ENCODE results near the gene CHD8.
"Not testable (repeated sequence)": the region's sequence is repeated elsewhere in the genome, so short reads cannot be mapped to it uniquely, and the experiment has no call there.

CHD8 gene

GRCh38 chr14:21455912-21456667 lies at the start of gene CHD8:
TSS of gene CHD8 (minus strand) at chr14:21456123. CDS start at chr14:21431643, 24,480 bp downstream.
- DNase-seq (ENCODE audit: low spot score) = peak; percentile 100

GRCh38 chr14:21505012-21505553 lies 49.2 kb upstream of the CHD8 start:
- DNase-seq (ENCODE audit: low spot score) = no peak

GRCh38 chr14:21503376-21503775 lies 47.5 kb upstream of the CHD8 start:
- no peak for DNase-seq (ENCODE audit: low spot score)

GRCh38 chr14:21501568-21501967 lies 45.6 kb upstream of the CHD8 start:
- DNase-seq (ENCODE audit: low spot score) = no peak

GRCh38 chr14:21498540-21499526 lies 42.9 kb upstream of the CHD8 start:
- DNase-seq (ENCODE audit: low spot score) = peak; percentile 56

- DNase-seq (ENCODE audit: low spot score) = no peak
These were observed 40.5 kb upstream of the CHD8 start for GRCh38 chr14:21496453-21496852.

GRCh38 chr14:21494902-21495762 lies 39.2 kb upstream of the CHD8 start:
- no peak for DNase-seq (ENCODE audit: low spot score)

- no peak for DNase-seq (ENCODE audit: low spot score)
These were observed 30.7 kb upstream of the CHD8 start for GRCh38 chr14:21486640-21487087.

- peak; percentile 100 for DNase-seq (ENCODE audit: low spot score)
These were observed 21.2 kb upstream of the CHD8 start, which contains the start of the genes RAB2B and TOX4 for GRCh38 chr14:21476925-21477681. TSS of gene RAB2B (minus strand) at chr14:21476959. CDS start at chr14:21476872, 87 bp downstream. TSS of gene TOX4 (plus strand) at chr14:21477195. CDS start at chr14:21477279, 84 bp downstream.

GRCh38 chr14:21476523-21476924 lies 20.6 kb upstream of the CHD8 start:
- no peak for DNase-seq (ENCODE audit: low spot score)

- DNase-seq (ENCODE audit: low spot score) = no peak
These were observed 20.0 kb upstream of the CHD8 start for GRCh38 chr14:21475767-21476522.

- peak; percentile 40 for DNase-seq (ENCODE audit: low spot score)
These were observed 11.7 kb upstream of the CHD8 start for GRCh38 chr14:21467616-21468015.

GRCh38 chr14:21455592-21455911 lies 371 bp downstream of the CHD8 start:
- DNase-seq (ENCODE audit: low spot score) = no peak

GRCh38 chr14:21454843-21455544 lies 929 bp downstream of the CHD8 start:
- no peak for DNase-seq (ENCODE audit: low spot score)

- no peak for DNase-seq (ENCODE audit: low spot score)
These were observed 6.1 kb downstream of the CHD8 start for GRCh38 chr14:21449899-21450216.

GRCh38 chr14:21442657-21443056 lies 13.3 kb downstream of the CHD8 start:
- not testable (repeated sequence) for DNase-seq (ENCODE audit: low spot score)

- no peak for DNase-seq (ENCODE audit: low spot score)
These were observed 15.1 kb downstream of the CHD8 start for GRCh38 chr14:21440859-21441258.

- peak; percentile 99 for DNase-seq (ENCODE audit: low spot score)
These were observed 18.6 kb downstream of the CHD8 start for GRCh38 chr14:21437063-21437901.
